HFFc6 (cell line): Measurements from ENCODE around the gene SLC13A2. TPM values are rescaled to one million over a fixed set of nuclear protein-coding genes. Genes with fewer than 3 reads are reported as not detected.
"Not testable (repeated sequence)": the region's sequence is repeated elsewhere in the genome, so short reads cannot be mapped to it uniquely, and the experiment has no call there.

Experiments
- DNase-seq: peaks from one replicate; pipeline ENCODE4 v3.0.0-alpha.2; 2018
- H3K27ac Mint-ChIP-seq: 2 replicates; pipeline ENCODE4 v1.8.0; 2020; ENCODE audit warnings: mild to moderate bottlenecking, mixed read lengths
- H3K27me3 Mint-ChIP-seq: 2 replicates; pipeline ENCODE4 v1.8.0; 2021; ENCODE audit warnings: mild to moderate bottlenecking, moderate library complexity, mixed read lengths; ENCODE audit not compliant: insufficient read depth
- H3K36me3 Mint-ChIP-seq: 2 replicates; pipeline ENCODE4 v1.8.0; 2021; ENCODE audit warnings: low read depth, mixed read lengths
- H3K4me1 Mint-ChIP-seq: 2 replicates; pipeline ENCODE4 v1.8.0; 2020; ENCODE audit warnings: low read depth, mixed read lengths
- H3K4me3 Mint-ChIP-seq: 2 replicates; pipeline ENCODE4 v1.8.0; 2020; ENCODE audit warnings: mild to moderate bottlenecking, moderate library complexity, mixed read lengths
- H3K9me3 Mint-ChIP-seq: 2 replicates; pipeline ENCODE4 v1.8.0; 2020; ENCODE audit warnings: mild to moderate bottlenecking, mixed read lengths
- total RNA-seq, 6 experiments: library from RNA; stranded (reverse); fragmentation: NEBNext Ultra II Directional; extraction: Animal tissue kit (Norgen Biotek cat#: 25700); gene quantifications; 2 replicates in 1 of 6; 3 replicates in 5 of 6; pipeline ENCODE4 v1.2.3, GENCODE V29; 2021
- TF ChIP-seq, protein P1 (sequence below): fragments of 200-600 bp; sonication (generic); IDR thresholded peaks from 2 replicates; pipeline ENCODE4 v1.5.0; 2021; ENCODE audit warnings: antibody characterized with exemption, mild to moderate bottlenecking

SLC13A2 gene
- total RNA-seq, 6 experiments from 2014 or later, result 0.07 to 0.08 TPM; not detected in 4

DNA sequence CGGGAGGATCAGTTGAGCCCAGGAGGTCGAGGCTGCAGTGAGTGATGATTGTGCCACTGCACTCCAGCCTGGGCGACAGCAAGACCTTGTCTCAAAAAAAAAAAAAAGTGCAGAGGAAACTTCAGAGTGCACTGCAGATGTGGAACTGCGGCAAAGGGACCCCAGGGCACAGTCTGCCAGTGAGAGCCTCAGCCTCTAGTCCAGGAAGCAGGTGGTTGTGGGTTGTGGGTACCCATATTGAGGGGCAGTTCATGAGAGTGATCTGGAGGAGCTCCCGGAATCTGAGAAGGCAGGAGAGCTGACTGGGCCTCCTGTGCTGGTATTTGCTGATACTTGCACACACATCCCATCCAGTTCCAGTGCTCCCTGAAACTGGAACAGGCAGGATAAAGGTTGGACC, 45.8 kb downstream of the SLC13A2 start:
- TF ChIP-seq, protein P1, sequence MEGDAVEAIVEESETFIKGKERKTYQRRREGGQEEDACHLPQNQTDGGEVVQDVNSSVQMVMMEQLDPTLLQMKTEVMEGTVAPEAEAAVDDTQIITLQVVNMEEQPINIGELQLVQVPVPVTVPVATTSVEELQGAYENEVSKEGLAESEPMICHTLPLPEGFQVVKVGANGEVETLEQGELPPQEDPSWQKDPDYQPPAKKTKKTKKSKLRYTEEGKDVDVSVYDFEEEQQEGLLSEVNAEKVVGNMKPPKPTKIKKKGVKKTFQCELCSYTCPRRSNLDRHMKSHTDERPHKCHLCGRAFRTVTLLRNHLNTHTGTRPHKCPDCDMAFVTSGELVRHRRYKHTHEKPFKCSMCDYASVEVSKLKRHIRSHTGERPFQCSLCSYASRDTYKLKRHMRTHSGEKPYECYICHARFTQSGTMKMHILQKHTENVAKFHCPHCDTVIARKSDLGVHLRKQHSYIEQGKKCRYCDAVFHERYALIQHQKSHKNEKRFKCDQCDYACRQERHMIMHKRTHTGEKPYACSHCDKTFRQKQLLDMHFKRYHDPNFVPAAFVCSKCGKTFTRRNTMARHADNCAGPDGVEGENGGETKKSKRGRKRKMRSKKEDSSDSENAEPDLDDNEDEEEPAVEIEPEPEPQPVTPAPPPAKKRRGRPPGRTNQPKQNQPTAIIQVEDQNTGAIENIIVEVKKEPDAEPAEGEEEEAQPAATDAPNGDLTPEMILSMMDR, result no peak
- Mint-ChIP-seq H3K9me3 (no peaks in the 10 kb centered on the region), H3K27ac (no peak overlapping the region), H3K27me3 (peaks cover 27% of the 10 kb centered on the region), H3K4me3 (no peak overlapping the region), H3K4me1 (no peaks in the 10 kb centered on the region), H3K36me3 (no peaks in the 10 kb centered on the region)
- DNase-seq, result no peak

DNA sequence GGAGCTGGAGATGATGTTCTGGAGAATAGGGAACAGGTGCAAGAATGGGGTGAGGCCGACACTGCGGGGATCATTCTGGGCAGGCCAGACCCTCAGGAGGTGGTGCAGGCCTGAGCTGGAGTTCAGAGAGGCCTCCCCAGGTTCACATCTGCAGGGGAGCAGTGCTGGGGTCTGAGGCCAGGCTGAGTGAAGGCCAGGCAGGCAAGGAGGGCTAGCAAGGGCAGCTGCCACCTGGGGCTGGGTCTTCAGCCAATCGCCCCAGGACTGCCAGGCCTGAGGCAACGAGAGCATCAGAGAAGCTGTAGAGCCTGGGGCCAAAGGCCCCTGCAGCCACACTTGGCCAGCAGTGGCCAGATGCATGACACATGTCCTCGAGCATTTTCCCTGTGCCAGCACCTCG, 47.2 kb downstream of the SLC13A2 start:
- Mint-ChIP-seq H3K27ac (no peak overlapping the region), H3K4me1 (peaks cover 12% of the 10 kb centered on the region), H3K9me3 (no peaks in the 10 kb centered on the region), H3K27me3 (peaks cover 27% of the 10 kb centered on the region), H3K36me3 (no peaks in the 10 kb centered on the region), H3K4me3 (no peak overlapping the region)
- DNase-seq, result no peak
- TF ChIP-seq, protein P1, result no peak

DNA sequence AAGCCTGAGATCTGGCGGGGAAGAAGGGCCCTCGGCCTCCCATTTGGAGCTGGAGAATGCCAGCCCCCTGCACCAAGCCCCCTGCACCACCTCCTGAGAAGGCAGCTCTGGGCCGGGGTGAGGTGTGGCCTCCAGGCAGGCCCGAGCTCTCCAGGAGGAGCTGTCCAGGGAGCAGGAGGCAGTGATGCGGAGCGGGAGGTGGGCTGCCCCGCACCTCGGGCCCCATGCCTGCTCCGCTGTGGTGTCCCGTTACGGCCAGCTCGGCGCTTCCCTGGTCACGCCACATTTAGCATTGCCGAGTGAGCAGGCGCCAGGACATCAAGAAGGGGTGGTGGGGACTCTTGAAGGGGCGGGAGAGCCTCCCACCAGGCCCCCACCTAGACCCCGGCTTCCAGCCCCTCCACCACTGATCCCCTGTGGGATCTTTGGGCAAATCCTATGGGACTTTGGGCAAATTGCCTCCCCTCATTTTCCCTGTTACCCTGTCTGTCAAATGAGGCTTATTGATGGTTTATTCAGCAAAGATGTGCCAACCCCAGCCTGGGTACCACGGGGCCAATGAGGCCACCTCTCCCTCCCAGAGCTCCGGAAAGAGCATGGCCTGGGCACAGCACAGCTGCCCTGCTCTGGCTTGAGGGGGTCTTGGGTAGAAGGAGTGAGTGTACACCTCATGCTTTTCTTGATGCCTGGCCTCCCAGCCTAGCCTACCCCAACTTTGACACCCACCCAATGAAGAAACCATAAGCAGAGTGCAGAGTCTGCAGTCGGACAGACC, 48.1 kb downstream of the SLC13A2 start:
- H3K4me3 Mint-ChIP-seq, result no peak overlapping the region

DNA sequence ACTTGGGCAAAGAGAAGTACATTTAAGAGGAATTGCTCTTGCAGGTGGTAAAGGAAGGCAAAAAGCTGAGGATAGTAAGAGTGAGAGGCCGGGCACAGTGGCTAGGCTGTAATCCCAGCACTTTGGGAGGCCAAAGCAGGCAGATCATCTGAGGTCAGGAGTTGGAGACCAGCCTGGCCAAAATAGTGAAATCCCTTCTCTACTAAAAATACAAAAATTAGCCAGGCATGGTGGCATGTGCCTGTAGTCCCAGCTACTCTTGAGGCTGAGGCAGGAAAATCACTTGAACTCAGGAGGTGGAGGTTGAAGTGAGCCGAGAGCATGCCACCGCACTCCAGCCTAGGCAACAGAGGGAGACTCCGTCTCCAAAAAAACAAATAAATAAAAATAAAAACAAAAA, 48.8 kb downstream of the SLC13A2 start:
- Mint-ChIP-seq H3K27me3 (peaks cover 27% of the 10 kb centered on the region), H3K4me1 (peaks cover 23% of the 10 kb centered on the region)
- not testable (repeated sequence) for H3K36me3 Mint-ChIP-seq, H3K27ac Mint-ChIP-seq, DNase-seq, H3K9me3 Mint-ChIP-seq, H3K4me3 Mint-ChIP-seq

More for the DNA sequence above, 48.1 kb downstream of the SLC13A2 start:
- H3K9me3 Mint-ChIP-seq, result no peaks in the 10 kb centered on the region
- no peaks in the 10 kb centered on the region for H3K36me3 Mint-ChIP-seq
- peaks cover 20% of the 10 kb centered on the region for H3K4me1 Mint-ChIP-seq
- no peak for DNase-seq
- TF ChIP-seq, protein P1, result no peak
- peaks cover 27% of the 10 kb centered on the region for H3K27me3 Mint-ChIP-seq
- H3K27ac Mint-ChIP-seq, result no peak overlapping the region

DNA sequence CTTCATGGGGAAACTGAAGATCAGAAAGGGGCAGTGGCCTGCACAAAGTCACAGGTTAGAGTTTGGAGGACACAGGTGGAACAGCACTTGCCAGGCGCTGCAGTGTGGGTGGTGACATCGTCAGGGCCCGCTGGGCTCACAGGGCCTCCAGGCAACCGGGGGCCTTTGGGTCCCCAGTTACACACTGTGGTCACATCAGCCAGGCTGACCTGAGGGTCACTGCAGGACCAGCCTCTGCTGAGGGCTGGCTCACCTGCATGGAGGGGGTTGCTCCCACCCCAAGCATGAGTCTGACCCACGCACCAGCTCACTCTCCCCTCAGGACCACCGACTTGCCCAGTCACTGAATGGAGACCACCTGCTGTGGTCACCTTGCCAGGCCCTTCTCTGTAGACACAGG, 49.7 kb downstream of the SLC13A2 start:
- Mint-ChIP-seq H3K27me3 (peaks cover 26% of the 10 kb centered on the region), H3K4me1 (peaks cover 32% of the 10 kb centered on the region), H3K27ac (no peak overlapping the region), H3K4me3 (no peak overlapping the region), H3K36me3 (no peaks in the 10 kb centered on the region), H3K9me3 (no peaks in the 10 kb centered on the region)
- DNase-seq, result no peak
- TF ChIP-seq, protein P1, result no peak

DNA sequence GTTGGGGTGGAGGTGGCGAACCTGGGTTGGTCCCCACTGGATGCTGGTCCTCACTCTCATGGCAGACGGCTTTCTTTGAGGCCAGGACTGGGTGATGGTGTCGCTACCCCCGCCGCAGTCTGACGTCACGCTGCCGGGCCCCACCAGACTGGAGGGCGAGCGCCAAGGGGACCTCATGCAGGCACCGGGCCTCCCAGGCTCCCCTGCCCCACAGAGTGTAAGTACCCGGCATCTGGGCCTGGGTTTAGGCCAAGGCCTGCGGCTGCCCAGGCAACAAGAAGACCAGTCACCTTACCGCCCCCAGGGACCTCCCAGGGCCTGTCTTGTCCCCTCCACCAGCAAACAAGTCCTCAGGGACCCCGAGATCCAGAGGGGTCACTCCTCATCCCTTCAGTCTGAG, 50.4 kb downstream of the SLC13A2 start:
- Mint-ChIP-seq H3K27ac (no peak overlapping the region), H3K36me3 (no peaks in the 10 kb centered on the region), H3K4me1 (peaks cover 39% of the 10 kb centered on the region), H3K4me3 (no peak overlapping the region), H3K27me3 (peaks cover 19% of the 10 kb centered on the region), H3K9me3 (no peaks in the 10 kb centered on the region)
- no peak for DNase-seq
- TF ChIP-seq, protein P1, result no peak
